ENCODE data around the gene CRYBB3.

DNA sequence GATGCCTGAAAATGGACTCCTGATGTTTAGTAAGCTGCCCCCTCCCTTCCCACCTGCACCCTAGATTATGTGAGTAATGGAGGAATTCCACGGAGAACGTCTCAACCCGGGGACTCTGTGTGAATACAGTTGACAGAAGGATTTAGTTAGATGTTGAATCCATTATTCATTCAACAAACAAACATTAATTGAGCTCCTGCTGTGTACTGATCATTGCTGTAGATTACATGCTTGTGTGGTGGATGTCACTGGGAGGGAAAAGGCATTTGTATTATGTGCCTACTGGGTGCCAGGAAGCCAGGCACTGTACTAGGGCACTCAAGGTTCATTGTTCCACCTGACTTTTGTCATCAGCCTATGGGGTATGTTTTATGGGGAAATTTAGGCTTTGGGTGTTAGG is 22.9 kb upstream of the CRYBB3 start:
- TF ChIP-seq CREB5 (CRISPR knock-in tag; IDR thresholded peaks at IDR 0.05; ENCODE audit: low read depth) (no peak), TOX (CRISPR knock-in tag; IDR thresholded peaks at IDR 0.05; ENCODE audit: borderline replicate concordance) (no peak), ZFP3 (CRISPR knock-in tag; IDR thresholded peaks at IDR 0.05) (no peak), ZNF565 (CRISPR knock-in tag; conservative IDR thresholded peaks at IDR 0.05; ENCODE audit: low read depth) (no peak), GLIS3 (CRISPR knock-in tag; IDR thresholded peaks at IDR 0.05) (no peak), CSDC2 (CRISPR knock-in tag; IDR thresholded peaks at IDR 0.05) (no peak), ZC3H10 (CRISPR knock-in tag; IDR thresholded peaks at IDR 0.05) (no peak), ZFP30 (CRISPR knock-in tag; IDR thresholded peaks at IDR 0.05) (no peak), ZNF8 (CRISPR knock-in tag; IDR thresholded peaks at IDR 0.05) (no peak), OSR1 (CRISPR knock-in tag; IDR thresholded peaks at IDR 0.05) (no peak), ISL1 (CRISPR knock-in tag; IDR thresholded peaks at IDR 0.05) (no peak), ARNTL (CRISPR knock-in tag; IDR thresholded peaks at IDR 0.05; ENCODE audit: borderline replicate concordance, low read depth) (no peak)
